HepG2 (cell line): ENCODE data around the gene MMP8.

Experiments
- PCBP1 ChIP-seq: fragments of 200-400 bp; formaldehyde crosslinking; IDR thresholded peaks from 2 replicates; pipeline ENCODE4 v1.6.1; 2017; ENCODE audit warnings: mild to moderate bottlenecking, low read depth, low read length, borderline replicate concordance
- SMARCC2 ChIP-seq: fragments of 450-650 bp; IDR thresholded peaks from 2 replicates; pipeline ENCODE4 v1.6.1; 2017; ENCODE audit warnings: antibody characterized with exemption, mild to moderate bottlenecking
- SRY ChIP-seq: sonication (generic); formaldehyde crosslinking; IDR thresholded peaks from 2 replicates; pipeline ENCODE4 v1.8.0; 2022; ENCODE audit warnings: mild to moderate bottlenecking, missing genetic modification reagents
- TARDBP ChIP-seq: sonication (generic); formaldehyde crosslinking; IDR thresholded peaks from 2 replicates; pipeline ENCODE4 v1.8.0; 2022; ENCODE audit warnings: mild to moderate bottlenecking, missing genetic modification reagents

DNA sequence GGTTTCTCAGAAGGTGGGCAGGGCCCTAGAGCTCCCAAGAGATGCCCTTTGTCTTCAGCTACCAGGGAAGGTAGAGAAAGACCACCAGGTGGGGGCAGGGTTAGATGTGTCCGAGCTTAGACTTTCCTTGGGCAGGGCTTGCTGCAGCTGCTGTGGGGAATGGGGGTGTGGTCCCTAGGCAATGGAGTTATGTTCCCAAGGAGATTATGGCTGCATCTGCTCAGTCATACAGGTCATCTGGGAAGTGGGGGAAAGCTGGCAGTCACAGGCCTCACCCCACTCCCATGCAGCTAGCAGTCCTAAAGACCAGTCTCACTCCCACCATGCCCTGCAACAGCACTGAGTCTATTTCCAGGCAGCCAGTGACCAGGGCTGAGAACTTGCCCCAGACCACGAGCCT, 48.7 kb downstream of the MMP8 start:
- no peak for TF ChIP-seq TARDBP (CRISPR knock-in tag)
- TF ChIP-seq SMARCC2, result no peak
- TF ChIP-seq SRY (CRISPR knock-in tag), result no peak
- TF ChIP-seq PCBP1, result no peak
